ENCODE measurements around the gene RABEP1.

Gene RABEP1

GRCh38 chr17:5364156-5364555, 82.1 kb downstream of the RABEP1 start:
- DNase-seq (ENCODE audit: low read depth), result no peak

GRCh38 chr17:5364696-5365095, 82.6 kb downstream of the RABEP1 start:
- DNase-seq (ENCODE audit: low read depth), result no peak

GRCh38 chr17:5365831-5366230, 83.7 kb downstream of the RABEP1 start:
- DNase-seq (ENCODE audit: low read depth), result no peak

DNA sequence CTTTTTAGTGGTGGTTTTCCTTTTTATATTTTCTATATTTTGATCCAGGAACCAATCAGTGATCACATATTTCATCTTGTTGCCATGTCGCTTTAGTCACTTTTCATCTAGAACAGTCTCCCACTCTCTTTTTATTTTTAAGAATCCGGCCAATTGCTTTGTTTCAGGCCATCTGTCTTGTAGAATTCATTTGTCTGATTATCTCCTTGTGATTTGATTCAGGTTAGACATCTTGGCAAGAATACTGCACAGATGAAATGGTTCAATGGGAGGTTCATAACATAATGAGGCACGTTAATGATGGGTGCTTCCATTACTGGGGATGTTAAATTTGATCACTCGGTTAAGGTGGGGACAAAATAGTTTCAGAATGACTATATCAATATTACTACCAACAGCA, 88.3 kb downstream of the RABEP1 start:
- no peak for DNase-seq (ENCODE audit: low read depth)

GRCh38 chr17:5373112-5373511, 91.0 kb downstream of the RABEP1 start:
- no peak for DNase-seq (ENCODE audit: low read depth)

DNA sequence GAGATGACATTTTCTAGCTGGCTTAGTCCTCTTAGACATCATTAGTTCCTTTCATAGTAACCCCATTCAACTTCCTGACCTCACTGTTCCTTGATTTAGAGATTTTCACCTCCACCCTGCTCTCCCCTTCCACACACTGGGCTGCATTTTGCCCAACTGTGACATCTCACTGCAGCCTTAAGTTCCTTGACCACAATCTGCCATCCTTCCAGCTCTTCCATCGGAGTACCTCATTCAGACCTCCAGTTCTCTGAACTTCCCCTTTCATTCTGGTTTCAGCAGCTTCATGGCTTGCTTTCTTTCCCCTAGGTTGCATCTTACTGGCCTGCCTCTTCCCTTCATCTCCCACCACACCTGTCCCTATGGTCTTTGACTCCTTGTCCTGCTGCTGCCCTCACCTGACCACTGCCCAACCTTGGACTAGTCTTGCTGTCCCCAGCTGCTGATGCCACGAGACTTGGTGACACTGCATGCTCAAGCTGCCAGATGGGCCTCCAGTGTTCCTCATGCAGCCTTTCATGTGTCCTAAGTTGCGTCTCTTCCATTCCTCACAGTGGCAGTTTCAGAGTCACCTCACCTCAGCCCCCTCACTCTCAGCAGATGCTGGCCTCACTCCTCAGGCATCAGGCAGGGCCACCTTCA, 96.6 kb downstream of the RABEP1 start:
- no peak for DNase-seq (ENCODE audit: low read depth)

DNA sequence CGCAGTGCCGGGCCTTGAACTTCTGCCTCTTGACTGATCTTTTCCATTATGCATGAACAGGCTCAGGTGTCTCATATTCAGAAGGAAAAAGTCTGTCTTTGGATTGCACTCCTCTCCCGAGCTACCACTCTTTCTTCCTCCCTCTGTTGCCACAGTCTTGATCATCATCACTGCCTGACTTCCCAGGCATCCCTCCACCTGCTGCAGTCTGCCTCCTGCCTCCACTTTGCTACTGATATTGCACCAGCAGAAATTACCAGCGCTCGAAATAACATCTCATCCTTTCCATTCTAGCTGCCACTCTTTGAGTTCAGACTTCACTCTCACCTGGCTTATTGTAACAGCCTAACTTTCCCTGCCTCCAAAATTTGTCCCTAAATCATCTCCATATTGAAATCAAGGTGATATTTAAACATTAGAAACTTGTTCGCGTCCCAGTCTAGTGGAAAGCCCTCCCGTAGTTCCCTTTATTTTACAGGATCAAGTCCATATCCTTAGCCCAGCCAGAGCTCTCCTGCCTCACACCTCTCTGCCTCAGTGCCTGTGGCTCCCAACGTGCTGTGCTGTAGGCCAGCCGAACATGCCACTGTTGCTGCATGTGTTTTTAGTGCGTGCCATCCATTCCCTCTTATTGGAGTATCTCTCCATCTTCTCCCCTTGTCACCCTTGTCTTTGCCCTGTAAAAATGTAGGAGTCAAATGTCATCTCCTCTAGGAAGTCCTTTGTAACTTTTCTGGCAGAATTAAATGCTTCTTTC, 97.4 kb downstream of the RABEP1 start:
- DNase-seq (ENCODE audit: low read depth), result no peak

DNA sequence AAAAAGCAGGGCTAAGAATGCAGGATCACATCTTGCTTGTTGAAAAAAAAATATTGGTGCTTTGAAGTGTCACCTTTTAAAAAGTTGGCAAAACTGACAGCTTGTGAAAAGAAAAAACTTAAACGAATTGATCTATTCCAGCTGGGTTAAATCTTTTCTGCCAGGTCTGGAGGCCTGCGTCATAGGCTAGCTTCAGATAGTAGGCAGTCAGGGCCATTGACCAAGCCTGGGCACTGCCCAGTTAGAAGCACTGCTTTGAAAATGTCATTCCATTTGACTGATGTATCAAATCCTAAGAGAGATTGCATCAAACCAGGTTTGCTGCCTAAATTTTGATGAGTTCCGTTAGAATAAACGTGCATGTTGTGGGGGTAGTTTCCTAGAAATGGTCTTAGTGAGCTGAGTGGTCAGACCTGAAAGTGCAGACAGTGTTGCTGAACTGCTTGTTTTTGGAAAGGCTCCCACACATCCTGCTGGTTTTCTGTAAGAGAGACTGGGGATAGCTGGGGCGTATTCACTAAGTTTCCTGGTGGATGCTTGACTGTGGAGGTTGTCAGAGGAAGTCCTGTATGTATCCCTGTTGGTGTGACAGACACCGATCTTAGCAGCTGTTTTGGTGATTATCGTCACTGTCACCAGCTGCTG, 98.5 kb downstream of the RABEP1 start:
- DNase-seq (ENCODE audit: low read depth), result no peak

GRCh38 chr17:5381542-5381941, 99.5 kb downstream of the RABEP1 start:
- no peak for DNase-seq (ENCODE audit: low read depth)

DNA sequence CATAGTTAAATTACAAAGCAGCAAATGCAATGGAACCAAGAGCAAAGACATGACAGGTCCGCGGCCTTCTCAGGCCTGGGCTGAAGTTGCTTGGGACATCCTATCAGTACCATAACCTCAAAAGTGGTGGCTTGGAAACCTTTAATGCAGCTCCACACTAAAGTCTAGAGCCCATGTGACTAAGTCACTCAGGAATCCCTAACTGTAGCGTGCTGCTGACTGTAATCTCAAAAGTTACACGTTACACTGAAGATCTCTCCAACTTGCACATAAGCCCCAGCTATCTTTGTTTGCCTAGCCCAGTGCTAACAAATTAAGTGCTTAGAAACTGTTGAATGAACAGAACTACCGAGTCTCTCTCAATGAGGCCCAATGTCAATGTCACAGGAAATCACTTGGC, 109.6 kb downstream of the RABEP1 start:
- DNase-seq (ENCODE audit: low read depth), result no peak

GRCh38 chr17:5396612-5397011, 114.5 kb downstream of the RABEP1 start:
- no peak for DNase-seq (ENCODE audit: low read depth)

- DNase-seq (ENCODE audit: low read depth), result no peak
These were observed 117.7 kb downstream of the RABEP1 start for GRCh38 chr17:5399767-5400166.

GRCh38 chr17:5405400-5405799, 123.3 kb downstream of the RABEP1 start:
- no peak for DNase-seq (ENCODE audit: low read depth)

GRCh38 chr17:5408186-5408585, 126.1 kb downstream of the RABEP1 start:
- no peak for DNase-seq (ENCODE audit: low read depth)

DNA sequence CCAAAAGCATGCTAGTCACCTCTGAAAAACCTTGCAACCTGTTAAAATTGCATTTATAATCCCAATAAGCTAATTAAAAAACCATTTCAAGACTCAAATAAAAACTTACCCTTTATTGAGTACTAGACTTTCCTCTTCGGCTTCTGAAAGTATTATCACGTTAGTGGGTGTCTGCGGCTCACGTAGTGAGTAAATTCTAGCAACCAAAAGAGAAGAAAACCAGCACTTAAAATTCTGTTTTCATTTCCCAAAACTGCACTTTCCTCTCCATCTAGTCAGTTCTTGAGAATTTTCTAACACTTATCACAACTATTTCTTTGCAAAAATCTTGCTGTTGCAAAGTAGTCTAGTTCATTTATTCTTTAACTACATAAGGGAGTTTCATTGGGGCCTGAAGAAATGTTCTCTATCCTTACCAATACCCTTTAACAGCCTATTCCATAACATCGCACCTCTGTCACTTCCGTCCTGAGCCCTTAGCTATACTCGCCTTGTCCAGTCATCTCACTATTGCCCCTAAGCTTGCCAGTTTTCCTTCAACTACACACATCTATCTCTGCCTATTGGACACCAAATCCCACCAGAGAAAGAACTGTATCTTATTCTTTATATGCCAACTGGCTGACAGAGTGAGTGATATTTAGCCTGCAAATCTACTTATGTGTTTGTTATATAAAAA, 128.6 kb downstream of the RABEP1 start:
- DNase-seq (ENCODE audit: low read depth), result no peak

GRCh38 chr17:5413682-5414081, 131.6 kb downstream of the RABEP1 start:
- DNase-seq (ENCODE audit: low read depth), result no peak

DNA sequence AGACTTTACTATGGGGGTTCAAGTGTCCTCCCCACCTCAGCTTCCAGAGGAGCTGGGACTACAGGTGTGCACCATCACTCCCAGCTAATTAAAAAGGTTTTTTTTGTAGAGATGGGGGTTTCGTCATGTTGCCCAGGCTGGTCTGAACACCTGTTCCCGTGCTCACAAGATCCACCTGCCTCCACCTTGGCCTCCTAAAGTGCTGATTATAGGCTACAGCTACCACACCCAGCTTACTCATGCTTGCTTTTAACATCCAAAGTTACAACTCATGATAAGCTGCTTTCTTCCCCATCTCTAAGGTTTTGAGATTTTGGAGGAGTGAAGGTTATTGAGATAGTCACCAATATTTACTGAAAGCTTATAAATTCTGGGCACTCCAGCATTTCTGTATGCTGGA, 134.8 kb downstream of the RABEP1 start:
- no peak for DNase-seq (ENCODE audit: low read depth)

DNA sequence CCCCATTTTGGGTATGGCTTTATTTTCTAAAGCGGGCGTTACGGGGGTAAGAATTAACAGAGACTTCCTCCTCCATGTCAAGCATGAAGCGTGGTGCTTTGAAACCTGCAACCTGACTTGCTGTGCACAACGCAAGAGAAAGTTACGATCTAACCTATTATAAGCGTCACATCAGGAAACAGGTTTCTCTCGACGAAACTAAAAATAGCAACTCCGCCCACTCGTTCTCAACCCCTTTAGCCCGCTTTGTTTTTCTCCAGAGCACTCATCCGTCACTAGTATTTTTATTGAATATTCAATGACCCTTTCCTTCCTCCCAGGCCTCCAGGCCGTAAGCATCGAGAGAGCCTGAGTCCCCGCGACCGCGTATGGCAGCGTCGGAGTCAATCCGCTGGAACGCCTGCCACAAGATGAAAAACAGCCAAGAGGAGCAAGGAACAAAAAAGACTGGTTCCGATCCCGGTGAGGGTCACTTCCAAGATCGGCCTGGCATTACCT, 136.8 kb downstream of the RABEP1 start:
- DNase-seq (ENCODE audit: low read depth), result peak; percentile 19

- peak; percentile 91 for DNase-seq (ENCODE audit: low read depth)
These were observed 137.4 kb downstream of the RABEP1 start, which contains the start of gene NUP88 for GRCh38 chr17:5419356-5419958. TSS of gene NUP88 (minus strand) at chr17:5419662. CDS start at chr17:5419650, 12 bp downstream.

DNA sequence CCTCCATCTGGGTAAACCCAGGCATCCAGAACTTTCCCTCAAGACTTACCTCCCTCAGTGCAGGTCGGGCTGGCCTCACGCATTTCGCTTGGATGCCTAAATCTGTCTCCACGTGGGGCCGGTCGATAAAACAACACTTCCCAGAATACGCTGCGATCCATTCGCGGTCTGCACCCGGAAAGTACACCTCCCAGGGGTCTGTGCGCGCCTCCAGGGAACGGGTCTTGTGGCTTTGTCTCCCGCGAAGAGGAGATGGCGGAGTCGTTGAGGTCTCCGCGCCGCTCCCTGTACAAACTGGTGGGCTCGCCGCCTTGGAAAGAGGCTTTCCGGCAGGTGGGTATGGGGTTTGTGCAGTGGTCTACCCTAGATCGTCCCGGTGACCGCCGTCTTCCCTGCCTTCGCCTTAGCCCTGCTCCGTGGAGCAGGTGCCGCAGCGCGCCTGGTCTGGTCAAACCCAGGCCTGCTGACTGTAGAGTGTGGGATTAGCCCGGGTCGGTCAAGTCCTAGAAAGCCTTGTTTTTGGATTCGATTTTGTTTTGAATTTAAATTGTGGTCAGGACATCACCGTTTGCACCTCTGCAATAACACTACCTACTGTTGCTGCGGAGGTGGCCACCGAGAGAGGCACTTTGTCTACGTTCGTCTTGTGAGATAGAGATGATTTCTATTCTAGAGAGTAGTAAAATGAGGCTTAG, 138.0 kb downstream of the RABEP1 start, which contains the start of gene RPAIN:
RPAIN (plus strand) TSS at position 224 of the 695 bp plus-strand sequence; CDS start at position 253, 29 bp downstream.
- peak; percentile 61 for DNase-seq (ENCODE audit: low read depth)

DNA sequence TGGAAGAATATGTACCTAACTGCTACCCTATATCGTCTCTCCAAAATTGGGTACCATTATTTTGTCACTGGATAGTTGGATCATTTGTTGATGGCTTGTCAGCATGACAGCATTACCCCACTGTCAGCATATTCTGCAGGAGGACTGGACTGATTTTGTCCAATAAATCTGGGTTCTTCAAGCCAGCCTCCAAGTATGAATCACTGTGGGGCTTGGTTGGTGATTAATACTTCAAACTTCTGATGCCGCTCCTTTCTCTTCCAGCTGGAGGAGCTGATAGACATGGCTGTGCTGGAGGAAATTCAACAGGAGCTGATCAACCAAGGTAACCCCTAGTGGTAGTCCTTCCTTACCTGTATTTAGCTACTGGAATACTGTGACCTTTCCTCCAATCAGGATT, 140.4 kb downstream of the RABEP1 start:
- no peak for DNase-seq (ENCODE audit: low read depth)

All from stimulated activated CD8-positive, alpha-beta memory T cell treated with anti-CD3 and anti-CD28 coated beads, Interleukin-15, amount 100 ng/mL, for 24 hours (primary cell).